ENCODE measurements around the gene TERC. TPM values are rescaled to one million over a fixed set of nuclear protein-coding genes. Genes with fewer than 3 reads are reported as not detected.
A peak's percentile ranks its signal among the peaks of the same experiment; 100 is the strongest.

Gene TERC
- total RNA-seq, 6 experiments from 2014 or later, result 9.7 to 24.5 (median 13.3) TPM

GRCh38 chr3:169769287-169770181 lies 4.7 kb upstream of the TERC start, which contains the start of gene ACTRT3:
ACTRT3 (minus strand) TSS chr3:169769561; CDS start chr3:169769520, 41 bp downstream.
- TF ChIP-seq, protein P1, sequence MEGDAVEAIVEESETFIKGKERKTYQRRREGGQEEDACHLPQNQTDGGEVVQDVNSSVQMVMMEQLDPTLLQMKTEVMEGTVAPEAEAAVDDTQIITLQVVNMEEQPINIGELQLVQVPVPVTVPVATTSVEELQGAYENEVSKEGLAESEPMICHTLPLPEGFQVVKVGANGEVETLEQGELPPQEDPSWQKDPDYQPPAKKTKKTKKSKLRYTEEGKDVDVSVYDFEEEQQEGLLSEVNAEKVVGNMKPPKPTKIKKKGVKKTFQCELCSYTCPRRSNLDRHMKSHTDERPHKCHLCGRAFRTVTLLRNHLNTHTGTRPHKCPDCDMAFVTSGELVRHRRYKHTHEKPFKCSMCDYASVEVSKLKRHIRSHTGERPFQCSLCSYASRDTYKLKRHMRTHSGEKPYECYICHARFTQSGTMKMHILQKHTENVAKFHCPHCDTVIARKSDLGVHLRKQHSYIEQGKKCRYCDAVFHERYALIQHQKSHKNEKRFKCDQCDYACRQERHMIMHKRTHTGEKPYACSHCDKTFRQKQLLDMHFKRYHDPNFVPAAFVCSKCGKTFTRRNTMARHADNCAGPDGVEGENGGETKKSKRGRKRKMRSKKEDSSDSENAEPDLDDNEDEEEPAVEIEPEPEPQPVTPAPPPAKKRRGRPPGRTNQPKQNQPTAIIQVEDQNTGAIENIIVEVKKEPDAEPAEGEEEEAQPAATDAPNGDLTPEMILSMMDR (IDR thresholded peaks at IDR 0.05), result no peak
- peaks cover 19% of the 10 kb centered on the region for H3K36me3 Mint-ChIP-seq (ENCODE audit: low read depth)
- H3K9me3 Mint-ChIP-seq, result peaks cover 8% of the 10 kb centered on the region
- H3K4me1 Mint-ChIP-seq (ENCODE audit: low read depth), result peaks cover 28% of the 10 kb centered on the region
- peak within 1 kb of the TSS; percentile 92 for H3K4me3 Mint-ChIP-seq
- DNase-seq, result peak; percentile 32
- peak within 1 kb of the TSS; percentile 91 for H3K27ac Mint-ChIP-seq
- peaks cover 7% of the 10 kb centered on the region for H3K27me3 Mint-ChIP-seq (ENCODE audit: insufficient read depth)

- Mint-ChIP-seq H3K4me3 (peak overlapping the region; percentile 96), H3K9me3 (peaks cover 18% of the 10 kb centered on the region), H3K4me1 (ENCODE audit: low read depth) (peaks cover 40% of the 10 kb centered on the region), H3K27ac (peak overlapping the region; percentile 87), H3K36me3 (ENCODE audit: low read depth) (peaks cover 21% of the 10 kb centered on the region), H3K27me3 (ENCODE audit: insufficient read depth) (no peaks in the 10 kb centered on the region; the same call in 1 of the 2 replicates)
- peak; percentile 42 for DNase-seq
- TF ChIP-seq, protein P1 (IDR thresholded peaks at IDR 0.05), result no peak; the same call in 1 of the 2 replicates
Measured at GRCh38 chr3:169764312-169764881, 463 bp downstream of the TERC start.

DNA sequence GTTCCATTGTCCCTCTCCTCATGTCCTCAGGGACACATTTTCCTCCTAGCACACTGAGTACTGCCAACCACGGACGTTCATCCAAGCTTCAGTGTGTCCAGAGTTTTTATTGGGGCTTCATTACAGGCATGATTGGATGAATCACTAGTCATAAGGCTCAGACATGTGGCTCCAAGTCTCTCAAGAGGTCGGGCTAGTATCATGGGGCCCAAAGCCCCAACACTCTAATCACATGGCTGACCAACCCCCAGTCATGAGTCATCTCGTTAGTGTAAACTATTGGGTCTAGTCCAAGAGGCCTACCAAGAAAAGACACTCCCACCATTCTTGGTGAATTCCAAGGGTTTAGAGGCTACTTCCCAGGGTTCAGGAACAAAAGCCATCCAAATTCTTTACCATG lies 4.4 kb downstream of the TERC start:
- peak; percentile 57 for DNase-seq
- H3K27ac Mint-ChIP-seq, result peak overlapping the region; percentile 55

DNA sequence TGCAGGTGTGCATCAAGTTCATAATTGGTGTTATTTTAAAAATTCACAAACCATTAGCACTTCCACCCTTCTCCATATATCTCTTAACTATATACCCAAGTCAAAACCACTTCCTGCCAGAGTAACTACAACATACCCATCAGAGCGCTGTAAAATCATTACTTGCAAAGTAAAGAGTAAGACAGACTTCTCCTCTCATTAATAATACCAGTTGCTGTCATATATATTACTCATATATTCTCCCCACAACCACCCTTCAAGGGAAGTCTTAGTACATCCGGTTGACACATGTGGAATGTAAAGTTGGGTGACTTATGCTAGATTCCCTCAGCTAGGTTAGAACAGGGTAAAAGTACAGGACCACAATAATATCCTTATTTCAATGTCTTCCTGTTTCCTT lies 5.6 kb downstream of the TERC start:
- H3K27ac Mint-ChIP-seq, result peak overlapping the region; percentile 55; the same call in 1 of the 2 replicates
- DNase-seq, result peak; percentile 37

More for the DNA sequence above, 4.4 kb downstream of the TERC start:
- H3K36me3 Mint-ChIP-seq (ENCODE audit: low read depth), result peaks cover 17% of the 10 kb centered on the region
- H3K4me1 Mint-ChIP-seq (ENCODE audit: low read depth), result peaks cover 46% of the 10 kb centered on the region
- no peaks in the 10 kb centered on the region; the same call in 1 of the 2 replicates for H3K27me3 Mint-ChIP-seq (ENCODE audit: insufficient read depth)
- TF ChIP-seq, protein P1 (IDR thresholded peaks at IDR 0.05), result no peak
- peaks cover 14% of the 10 kb centered on the region for H3K9me3 Mint-ChIP-seq
- H3K4me3 Mint-ChIP-seq, result no peak overlapping the region

DNA sequence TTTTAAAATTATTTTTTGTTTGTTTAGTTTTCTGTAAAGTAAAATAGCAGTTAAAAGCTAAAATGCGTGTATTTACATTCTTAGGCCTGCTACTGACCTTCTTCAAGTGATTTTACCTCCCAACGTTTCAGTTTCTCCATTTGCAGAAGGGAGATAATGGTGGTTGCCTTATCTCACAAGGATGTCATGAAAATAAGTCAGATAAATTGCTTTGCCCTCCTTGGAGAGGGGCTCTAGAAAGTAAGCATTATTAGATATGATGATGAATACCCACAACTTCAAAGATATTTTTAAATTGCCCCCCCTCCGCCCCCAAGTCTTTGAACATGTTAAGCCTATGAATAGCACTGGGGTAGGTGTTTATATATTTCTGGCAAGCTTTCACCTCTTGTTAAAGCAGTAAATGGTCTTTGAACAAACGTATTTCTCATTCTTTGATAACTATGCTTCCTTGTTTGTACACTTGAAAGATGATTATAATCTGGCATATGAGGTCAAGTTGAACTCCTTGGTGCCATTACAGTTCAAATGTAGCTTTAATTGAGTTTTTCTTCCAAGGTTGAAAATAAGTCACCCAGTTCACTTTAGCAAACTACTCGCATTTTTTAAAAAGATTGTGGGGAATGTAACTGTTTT lies 6.4 kb downstream of the TERC start:
- Mint-ChIP-seq H3K9me3 (peaks cover 9% of the 10 kb centered on the region), H3K36me3 (ENCODE audit: low read depth) (peaks cover 12% of the 10 kb centered on the region; the same call in 1 of the 2 replicates), H3K4me3 (no peak overlapping the region), H3K4me1 (ENCODE audit: low read depth) (peaks cover 32% of the 10 kb centered on the region), H3K27me3 (ENCODE audit: insufficient read depth) (no peaks in the 10 kb centered on the region; the same call in 1 of the 2 replicates), H3K27ac (no peak overlapping the region)
- TF ChIP-seq, protein P1 (IDR thresholded peaks at IDR 0.05), result no peak
- DNase-seq, result no peak

More for the DNA sequence above, 5.6 kb downstream of the TERC start:
- TF ChIP-seq, protein P1 (IDR thresholded peaks at IDR 0.05), result no peak
- Mint-ChIP-seq H3K36me3 (ENCODE audit: low read depth) (peaks cover 12% of the 10 kb centered on the region; the same call in 1 of the 2 replicates), H3K4me1 (ENCODE audit: low read depth) (peaks cover 38% of the 10 kb centered on the region), H3K9me3 (peaks cover 9% of the 10 kb centered on the region), H3K27me3 (ENCODE audit: insufficient read depth) (no peaks in the 10 kb centered on the region; the same call in 1 of the 2 replicates), H3K4me3 (no peak overlapping the region)

All from HFFc6 (cell line).